HG03558 (cell line): ENCODE data around the gene LCE4A.
"Not testable (repeated sequence)": the region's sequence is repeated elsewhere in the genome, so short reads cannot be mapped to it uniquely, and the experiment has no call there.

Source experiments
- ATAC-seq: cut with Tn5 transposase; IDR thresholded peaks from one replicate; pipeline ENCODE4 v1.9.1; 2021; ENCODE audit warnings: moderate number of reproducible peaks; ENCODE audit not compliant: unreplicated experiment; ENCODE audit errors: extremely low read depth

Gene LCE4A

GRCh38 chr1:152707860-152708259 lies at the start of gene LCE4A:
LCE4A (plus strand) TSS chr1:152708160; CDS start chr1:152709076, 916 bp downstream.
- no peak for ATAC-seq

GRCh38 chr1:152658649-152659048 lies 49.3 kb upstream of the LCE4A start:
- no peak for ATAC-seq

DNA sequence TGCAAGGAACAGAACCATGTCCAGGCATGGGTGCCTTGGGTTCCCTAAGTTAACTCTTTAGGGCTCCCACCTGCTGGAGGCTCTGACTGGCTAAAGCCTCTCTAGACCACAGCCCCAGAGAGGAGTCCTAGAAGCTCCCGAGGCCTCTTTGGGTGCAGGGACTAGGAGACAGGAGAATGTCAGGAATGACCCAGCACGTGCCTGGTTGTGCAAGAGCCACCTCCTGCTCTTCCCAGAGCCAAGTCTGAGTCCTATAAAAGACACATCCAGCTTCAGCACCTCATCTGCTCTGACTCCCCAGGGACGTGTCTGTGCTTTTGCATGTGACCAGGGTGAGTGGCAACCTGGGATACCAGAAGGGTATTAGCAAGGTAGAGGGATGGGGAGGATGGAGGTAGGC lies 44.9 kb upstream of the LCE4A start, which contains the start of gene LCE2D:
Gene LCE2D (plus strand): TSS at position 283 of the 400 bp plus-strand sequence. CDS start 726 bp downstream, outside the sequence.
- ATAC-seq, result no peak

DNA sequence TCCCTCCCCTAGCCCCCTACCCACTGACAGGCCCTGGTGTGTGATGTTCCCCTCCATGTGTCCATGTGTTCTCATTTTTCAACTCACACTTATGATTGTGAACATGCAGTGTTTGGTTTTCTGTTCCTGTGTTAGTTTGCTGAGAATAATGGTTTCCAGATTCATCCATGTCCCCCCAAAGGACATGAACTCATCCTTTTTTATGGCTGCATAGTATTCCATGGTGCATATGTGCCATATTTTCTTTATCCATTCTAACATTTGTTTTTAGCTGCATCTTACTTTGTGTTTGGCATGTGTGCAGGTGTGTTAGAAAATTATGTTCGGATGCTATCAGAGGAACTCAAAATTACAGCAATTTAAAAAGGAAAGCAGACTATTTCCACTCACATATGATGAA lies 41.8 kb upstream of the LCE4A start:
- not testable (repeated sequence) for ATAC-seq

- ATAC-seq, result no peak
These were observed 40.3 kb upstream of the LCE4A start for GRCh38 chr1:152667648-152668047.

DNA sequence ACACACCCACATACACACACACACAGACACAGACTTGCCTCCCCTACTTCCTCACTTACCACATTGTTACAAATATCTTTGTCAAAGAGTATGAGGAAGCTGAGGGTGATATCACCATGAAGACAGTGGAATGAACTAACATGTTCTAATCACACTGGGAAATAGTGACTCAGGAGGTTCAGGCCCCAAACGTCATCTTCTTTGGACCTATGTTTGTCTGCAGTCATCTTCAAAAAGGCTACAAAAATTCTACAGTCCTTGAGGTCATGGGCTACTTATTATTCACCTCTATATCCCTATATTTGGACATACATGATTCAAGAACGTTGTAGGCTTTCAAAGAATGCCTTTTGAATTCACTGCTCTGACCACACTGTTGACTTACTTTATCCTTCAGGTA lies 34.9 kb upstream of the LCE4A start:
- ATAC-seq, result no peak

GRCh38 chr1:152674983-152675382 lies 33.0 kb upstream of the LCE4A start, which contains the start of gene LCE2C:
LCE2C (plus strand) TSS chr1:152675279; CDS start chr1:152676016, 737 bp downstream.
- ATAC-seq, result not testable (repeated sequence)

- ATAC-seq, result no peak
These were observed 28.5 kb upstream of the LCE4A start for GRCh38 chr1:152679459-152679858.

- ATAC-seq, result no peak
These were observed 26.3 kb upstream of the LCE4A start for GRCh38 chr1:152681616-152682015.

DNA sequence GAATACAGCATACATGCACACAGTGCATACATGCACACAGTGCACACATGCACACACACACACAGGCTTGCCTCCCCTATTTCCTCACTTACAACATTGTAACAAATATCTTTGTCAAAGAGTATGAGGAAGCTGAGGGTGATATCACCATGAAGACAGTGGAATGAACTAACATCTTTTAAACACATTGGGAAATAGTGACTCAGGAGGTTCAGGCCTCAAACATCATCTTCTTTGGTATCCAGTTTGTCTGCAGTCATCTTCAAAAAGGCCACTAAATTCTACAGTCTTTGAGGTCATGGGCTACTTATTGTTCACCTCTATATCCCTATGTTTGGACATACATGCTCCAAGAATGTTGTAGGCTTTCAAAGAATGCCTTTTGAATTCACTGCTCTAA lies 24.1 kb upstream of the LCE4A start:
- no peak for ATAC-seq

DNA sequence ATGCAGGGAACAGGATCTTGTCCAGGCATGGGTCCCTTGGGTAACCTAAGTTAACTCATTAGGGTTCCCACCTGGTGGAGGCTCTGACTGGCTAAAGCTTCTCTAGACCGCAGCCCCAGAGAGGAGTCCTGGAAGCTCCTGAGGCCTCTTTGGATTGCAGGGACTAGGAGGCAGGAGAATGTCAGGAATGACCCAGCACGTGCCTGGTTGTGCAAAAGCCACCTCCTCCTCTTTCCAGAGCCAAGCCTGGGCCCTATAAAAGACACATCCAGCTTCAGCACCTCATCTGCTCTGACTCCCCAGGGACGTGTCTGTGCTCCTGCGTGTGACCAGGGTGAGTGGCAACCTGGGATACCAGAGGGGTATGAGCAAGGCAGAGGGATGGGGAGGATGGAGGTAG lies 22.1 kb upstream of the LCE4A start, which contains the start of gene LCE2B:
Gene LCE2B (plus strand): TSS at position 301 of the 400 bp plus-strand sequence. CDS start 721 bp downstream, outside the sequence.
- ATAC-seq, result not testable (repeated sequence)

DNA sequence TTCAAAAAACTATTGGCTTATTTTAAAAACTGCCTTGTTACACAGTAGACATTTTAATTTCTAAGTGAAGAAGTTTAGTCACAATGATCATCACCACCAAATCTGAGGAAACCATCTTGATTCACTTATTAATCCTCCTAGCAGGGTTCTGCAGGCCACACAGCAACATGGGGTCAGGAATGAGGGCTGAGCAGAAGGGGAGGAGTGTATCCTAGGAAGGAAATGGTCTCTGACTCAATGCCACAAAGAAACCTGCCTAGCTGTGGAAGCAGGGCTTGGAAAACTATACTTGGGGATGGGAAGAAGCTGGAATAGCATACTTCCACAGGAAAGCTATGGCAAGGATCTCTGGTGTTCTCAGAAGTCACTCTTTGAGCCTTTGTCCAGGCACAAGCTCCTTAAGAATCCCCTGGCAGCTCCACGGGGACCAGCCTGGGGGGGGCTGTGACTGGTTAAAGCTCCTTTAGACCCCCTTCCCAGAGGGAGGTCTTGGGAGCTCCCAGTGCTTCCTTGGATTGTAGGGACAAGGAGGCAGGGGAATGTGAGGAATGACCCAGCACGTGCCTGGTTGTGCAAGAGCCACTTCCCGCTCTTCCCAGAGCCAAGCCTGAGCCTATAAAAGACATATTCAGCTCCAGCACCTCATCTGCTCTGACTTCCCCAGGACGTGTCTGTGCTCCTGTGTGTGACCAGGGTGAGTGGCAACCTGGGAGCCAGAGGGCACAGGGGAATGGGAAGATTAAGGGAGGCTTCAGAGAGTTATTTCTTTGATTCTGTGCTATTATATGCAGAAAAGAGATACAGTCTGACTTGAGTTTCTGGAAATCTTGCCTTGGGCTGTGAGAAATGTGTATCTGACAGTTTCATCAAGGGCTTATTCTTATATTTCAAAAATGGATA lies 10.0 kb upstream of the LCE4A start, which contains the start of gene LCE2A:
Gene LCE2A (plus strand): TSS at position 645 of the 900 bp plus-strand sequence. CDS start 557 bp downstream, outside the sequence.
- no peak for ATAC-seq

GRCh38 chr1:152699746-152700145 lies 8.2 kb upstream of the LCE4A start:
- no peak for ATAC-seq

DNA sequence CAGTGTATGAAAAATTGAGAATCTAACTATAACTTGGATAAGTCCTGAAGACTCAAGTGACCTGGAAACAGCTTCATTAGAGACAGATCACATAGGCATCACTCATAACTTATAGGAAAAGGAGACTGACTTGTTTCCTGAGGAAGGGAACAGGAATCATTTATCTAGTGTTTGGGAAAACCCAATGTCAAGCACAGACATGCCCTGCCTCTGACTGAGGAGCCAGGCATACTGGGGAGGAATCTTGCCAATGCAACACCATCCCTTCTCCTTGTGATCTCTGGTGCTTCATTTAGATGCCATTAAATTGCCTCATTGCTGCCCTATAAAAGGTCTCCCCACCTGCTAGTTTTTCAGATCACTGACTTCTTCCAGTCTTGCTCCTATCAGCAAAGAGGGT lies 10.3 kb downstream of the LCE4A start:
- no peak for ATAC-seq

DNA sequence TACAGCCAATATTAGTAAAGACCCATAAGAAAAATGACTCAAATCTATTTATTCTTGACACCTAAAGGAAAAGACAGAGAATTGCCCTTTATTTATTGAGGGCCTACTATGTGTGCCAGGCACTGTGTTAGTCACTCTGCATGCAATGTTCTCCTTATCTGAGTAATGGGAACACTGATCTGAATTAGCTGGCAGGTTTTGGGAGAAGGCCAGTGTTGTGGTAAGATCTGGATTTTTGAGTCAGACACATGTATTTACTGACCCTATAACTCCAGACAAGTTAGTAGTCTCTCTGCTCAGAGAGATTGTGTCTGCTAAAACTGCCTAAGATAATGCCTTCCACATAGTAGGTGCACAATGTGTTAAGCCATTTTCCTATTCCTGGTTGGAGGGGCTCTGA lies 17.3 kb downstream of the LCE4A start:
- ATAC-seq, result no peak

GRCh38 chr1:152728986-152729385 lies 21.0 kb downstream of the LCE4A start:
- no peak for ATAC-seq

GRCh38 chr1:152735648-152736047 lies 27.7 kb downstream of the LCE4A start:
- ATAC-seq, result no peak

DNA sequence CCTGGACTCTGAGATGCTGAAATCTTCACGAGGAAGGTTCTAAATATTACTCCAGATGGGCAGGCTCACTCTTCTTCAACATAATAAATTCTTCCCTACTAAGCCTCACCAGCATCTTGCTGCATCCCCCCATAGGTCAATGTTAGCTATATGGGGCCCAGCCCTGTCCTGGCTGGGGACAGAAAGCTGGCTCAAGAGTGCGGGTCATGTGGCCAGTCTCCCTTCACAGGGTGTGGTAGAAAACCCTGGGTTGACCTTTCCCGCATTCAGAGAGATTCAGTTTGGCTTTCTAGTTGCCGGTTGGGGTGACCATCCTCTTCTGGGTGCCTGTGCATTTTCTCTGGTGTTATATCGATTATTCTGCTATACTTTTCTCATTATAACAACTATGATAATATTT lies 30.0 kb downstream of the LCE4A start:
- no peak for ATAC-seq

DNA sequence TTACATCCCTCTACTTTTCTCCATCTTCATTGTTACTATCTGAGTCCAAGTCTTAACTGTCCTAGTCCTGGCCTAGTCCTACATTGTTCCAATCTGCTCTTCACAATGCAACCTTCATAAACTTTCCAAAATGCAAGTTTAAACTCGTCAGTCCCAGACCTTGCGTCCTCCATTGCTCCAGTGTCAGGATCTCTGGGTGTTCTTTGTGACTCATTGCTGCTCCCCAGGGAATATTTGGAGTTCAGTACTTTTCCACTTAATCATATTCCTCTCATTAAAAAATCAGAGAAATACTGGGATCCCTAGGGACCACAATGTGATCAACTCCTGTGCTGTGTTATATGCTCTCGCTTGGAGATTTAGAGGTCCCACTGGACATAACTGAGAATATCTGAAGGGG lies 31.9 kb downstream of the LCE4A start:
- no peak for ATAC-seq

GRCh38 chr1:152741656-152742055 lies 33.7 kb downstream of the LCE4A start:
- ATAC-seq, result no peak

DNA sequence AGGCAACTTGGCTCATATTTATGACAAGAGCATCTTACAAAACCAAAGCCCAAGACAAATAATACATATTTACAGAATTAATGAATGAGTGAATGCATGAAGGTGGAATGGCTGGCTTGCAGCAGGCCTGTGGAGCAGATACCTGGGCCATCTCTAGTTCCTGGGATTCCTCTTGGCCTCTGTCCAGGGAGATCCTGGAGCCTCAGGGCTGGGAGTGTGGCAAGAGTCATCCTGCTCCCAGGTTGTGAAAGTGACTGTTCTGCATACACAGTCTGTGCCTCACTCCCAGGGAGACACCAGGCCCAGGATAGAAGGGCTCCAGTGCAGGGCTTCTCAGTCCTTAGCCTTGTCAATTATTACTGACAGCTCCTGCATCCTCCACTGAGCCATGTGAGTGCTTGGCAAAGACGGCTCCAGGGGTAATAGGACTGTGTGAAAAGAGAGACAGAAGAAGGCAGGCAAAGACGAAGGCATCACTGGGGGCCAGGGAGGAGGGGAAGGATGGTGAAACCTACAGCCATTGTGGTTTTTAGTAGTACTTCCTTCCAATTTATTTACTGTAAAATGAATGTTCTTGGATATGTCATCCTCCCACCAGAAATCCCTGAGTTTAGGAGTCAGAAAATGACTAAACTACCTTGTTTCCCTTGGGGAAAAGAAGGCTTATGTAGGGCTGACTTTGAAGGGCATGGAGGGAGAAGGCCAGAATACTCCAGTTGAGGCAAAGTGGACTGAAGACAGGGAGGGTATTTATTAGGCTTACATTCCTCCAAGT lies 35.6 kb downstream of the LCE4A start:
- ATAC-seq, result no peak
